Measurements from ENCODE around the gene HINFP. TPM values are rescaled to one million over a fixed set of nuclear protein-coding genes. Genes with fewer than 3 reads are reported as not detected.
"Not testable (repeated sequence)": the region's sequence is repeated elsewhere in the genome, so short reads cannot be mapped to it uniquely, and the experiment has no call there.

Gene HINFP
- total RNA-seq, 1 experiment from 2014 or later, result 17.9 TPM

GRCh38 chr11:119154178-119154577 lies 32.8 kb downstream of the HINFP start:
- no peak for DNase-seq (ENCODE audit: low read depth)

- DNase-seq (ENCODE audit: low read depth), result peak; percentile 51
Observed at GRCh38 chr11:119155733-119156492, 34.5 kb downstream of the HINFP start.

- DNase-seq (ENCODE audit: low read depth), result no peak
Observed at GRCh38 chr11:119156496-119156895, 35.1 kb downstream of the HINFP start.

- DNase-seq (ENCODE audit: low read depth), result no peak
Observed at GRCh38 chr11:119157063-119157462, 35.7 kb downstream of the HINFP start.

- DNase-seq (ENCODE audit: low read depth), result no peak
Observed at GRCh38 chr11:119158467-119158866, 37.1 kb downstream of the HINFP start.

- no peak for DNase-seq (ENCODE audit: low read depth)
Observed at GRCh38 chr11:119160151-119160550, 38.8 kb downstream of the HINFP start.

GRCh38 chr11:119161871-119162270 lies 40.5 kb downstream of the HINFP start:
- DNase-seq (ENCODE audit: low read depth), result no peak

GRCh38 chr11:119166368-119167076 lies 45.1 kb downstream of the HINFP start:
- DNase-seq (ENCODE audit: low read depth), result peak; percentile 73

- not testable (repeated sequence) for DNase-seq (ENCODE audit: low read depth)
Observed at GRCh38 chr11:119167077-119167458, 45.7 kb downstream of the HINFP start.

- no peak for DNase-seq (ENCODE audit: low read depth)
Observed at GRCh38 chr11:119167933-119168332, 46.6 kb downstream of the HINFP start.

- peak; percentile 68 for DNase-seq (ENCODE audit: low read depth)
Observed at GRCh38 chr11:119168471-119169281, 47.3 kb downstream of the HINFP start, which contains the start of gene NLRX1. NLRX1 (plus strand) TSS chr11:119168725; CDS start chr11:119171404, 2,679 bp downstream.

GRCh38 chr11:119169282-119169719 lies 47.9 kb downstream of the HINFP start:
- peak; percentile 23 for DNase-seq (ENCODE audit: low read depth)

- no peak for DNase-seq (ENCODE audit: low read depth)
Observed at GRCh38 chr11:119172513-119172912, 51.1 kb downstream of the HINFP start.

- DNase-seq (ENCODE audit: low read depth), result no peak
Observed at GRCh38 chr11:119173453-119173852, 52.1 kb downstream of the HINFP start.

GRCh38 chr11:119175493-119176077 lies 54.2 kb downstream of the HINFP start:
- peak; percentile 38 for DNase-seq (ENCODE audit: low read depth)

GRCh38 chr11:119178166-119178680 lies 56.8 kb downstream of the HINFP start:
- DNase-seq (ENCODE audit: low read depth), result no peak

- DNase-seq (ENCODE audit: low read depth), result no peak
Observed at GRCh38 chr11:119179342-119179741, 58.0 kb downstream of the HINFP start.

GRCh38 chr11:119179983-119180382 lies 58.6 kb downstream of the HINFP start:
- DNase-seq (ENCODE audit: low read depth), result no peak

- DNase-seq (ENCODE audit: low read depth), result no peak
Observed at GRCh38 chr11:119180729-119181676, 59.6 kb downstream of the HINFP start.

Measured in HT1080 (cell line).